A549 treated with AZD9567 at 1 μM for 4 hours (cell line): Measurements from ENCODE around the gene GIMAP5. TPM values are rescaled to one million over a fixed set of nuclear protein-coding genes. Genes with fewer than 3 reads are reported as not detected.

ENCODE experiments used
- total RNA-seq: library from RNA; stranded (reverse); fragments of 200-300 nt; extraction: Qiagen RNA extraction; gene quantifications from 5 replicates; pipeline ENCODE4 v1.2.3, GENCODE V29; 2022; ENCODE audit not compliant: insufficient read depth

Gene GIMAP5
- total RNA-seq: 0.05 TPM in 1 of 5 replicates, not detected in the others

GRCh38 chr7:150737265-150738055 lies at the start of gene GIMAP5:
TSS of gene GIMAP5 (plus strand) at chr7:150737418. CDS start at chr7:150740885, 3,467 bp downstream.

GRCh38 chr7:150716368-150716767 lies 20.9 kb upstream of the GIMAP5 start, which contains the start of gene GIMAP1:
TSS of gene GIMAP1 (plus strand) at chr7:150716613. CDS start at chr7:150719048, 2,435 bp downstream.

Other genes starting within 250 kb of the GIMAP5 start
- not detected in 5 replicates for gene GIMAP7, start 222.5 kb upstream of the GIMAP5 start, total RNA-seq
- gene GIMAP4, start 170.0 kb upstream of the GIMAP5 start, total RNA-seq: not detected in 5 replicates
- gene GIMAP6, start 105.0 kb upstream of the GIMAP5 start, total RNA-seq: 0.02 TPM in 1 of 5 replicates, not detected in the others
- not detected in 5 replicates for gene GIMAP2, start 51.7 kb upstream of the GIMAP5 start, total RNA-seq
- gene GIMAP1, start 20.8 kb upstream of the GIMAP5 start, total RNA-seq: not detected in 5 replicates
- gene TMEM176B, start 62.9 kb downstream of the GIMAP5 start, total RNA-seq: 0.14 to 0.24 TPM in 2 of 5 replicates, not detected in the others
- gene TMEM176A, start 63.4 kb downstream of the GIMAP5 start, total RNA-seq: 0.19 TPM in 1 of 5 replicates, not detected in the others
- gene AOC1, start 115.1 kb downstream of the GIMAP5 start, total RNA-seq: 0.03 to 0.07 TPM in 2 of 5 replicates, not detected in the others
- 0.74 to 1.6 TPM (median 1.5 TPM) in 5 replicates for gene KCNH2, start 240.9 kb downstream of the GIMAP5 start, total RNA-seq